Gastroesophageal sphincter (tissue), 3 donors: ENCODE results near the gene PSMB5.

Experiments
- EP300 ChIP-seq: sonication (generic); formaldehyde crosslinking; IDR thresholded peaks from one replicate; pipeline ENCODE4 v1.6.1; 2017; ENCODE audit warnings: antibody characterized with exemption, mild to moderate bottlenecking
- POLR2A ChIP-seq, 2 donors: fragments of 450-650 bp; IDR thresholded peaks; one replicate each; pipeline ENCODE4 v1.6.1; 2017; ENCODE audit warnings: antibody characterized with exemption in 2 of 2, mild to moderate bottlenecking in 2 of 2, moderate library complexity in 1 of 2
- TF ChIP-seq, protein P1 (sequence below), 4 experiments: fragments of 200-600 bp in 2 of 4; fragments of 450-650 bp in 2 of 4; sonication (generic) in 1 of 4; IDR thresholded peaks; one replicate each; pipeline ENCODE4 v1.5.1; 2017 to 2019; ENCODE audit warnings: antibody characterized with exemption in 4 of 4, mild to moderate bottlenecking in 2 of 4, moderate library complexity in 2 of 4

GRCh38 chr14:23047034-23047634, 12.4 kb upstream of the PSMB5 start:
- TF ChIP-seq, protein P1, sequence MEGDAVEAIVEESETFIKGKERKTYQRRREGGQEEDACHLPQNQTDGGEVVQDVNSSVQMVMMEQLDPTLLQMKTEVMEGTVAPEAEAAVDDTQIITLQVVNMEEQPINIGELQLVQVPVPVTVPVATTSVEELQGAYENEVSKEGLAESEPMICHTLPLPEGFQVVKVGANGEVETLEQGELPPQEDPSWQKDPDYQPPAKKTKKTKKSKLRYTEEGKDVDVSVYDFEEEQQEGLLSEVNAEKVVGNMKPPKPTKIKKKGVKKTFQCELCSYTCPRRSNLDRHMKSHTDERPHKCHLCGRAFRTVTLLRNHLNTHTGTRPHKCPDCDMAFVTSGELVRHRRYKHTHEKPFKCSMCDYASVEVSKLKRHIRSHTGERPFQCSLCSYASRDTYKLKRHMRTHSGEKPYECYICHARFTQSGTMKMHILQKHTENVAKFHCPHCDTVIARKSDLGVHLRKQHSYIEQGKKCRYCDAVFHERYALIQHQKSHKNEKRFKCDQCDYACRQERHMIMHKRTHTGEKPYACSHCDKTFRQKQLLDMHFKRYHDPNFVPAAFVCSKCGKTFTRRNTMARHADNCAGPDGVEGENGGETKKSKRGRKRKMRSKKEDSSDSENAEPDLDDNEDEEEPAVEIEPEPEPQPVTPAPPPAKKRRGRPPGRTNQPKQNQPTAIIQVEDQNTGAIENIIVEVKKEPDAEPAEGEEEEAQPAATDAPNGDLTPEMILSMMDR (IDR thresholded peaks at IDR 0.05) = no peak
- TF ChIP-seq POLR2A (IDR thresholded peaks at IDR 0.05) (no peak), EP300 (no peak)
